AG09319 (cell line): ENCODE data around the gene JARID2.
"Not testable (repeated sequence)": the region's sequence is repeated elsewhere in the genome, so short reads cannot be mapped to it uniquely, and the experiment has no call there.

Experiments used
- DNase-seq: peaks from one replicate; pipeline ENCODE4 v3.0.0-alpha.2; 2010; ENCODE audit warnings: low read depth; ENCODE audit errors: extremely low read depth
- CTCF ChIP-seq: IDR thresholded peaks from 2 replicates; pipeline ENCODE4 v1.5.1; 2011; ENCODE audit warnings: low read depth, mild to moderate bottlenecking, inconsistent platforms, low read length, moderate library complexity

JARID2 gene

GRCh38 chr6:15536198-15536955 lies 290.5 kb downstream of the JARID2 start:
- TF ChIP-seq CTCF: no peak
- DNase-seq: no peak

GRCh38 chr6:15538106-15538505 lies 292.2 kb downstream of the JARID2 start:
- no peak for DNase-seq
- no peak for TF ChIP-seq CTCF

GRCh38 chr6:15538766-15539495 lies 293.1 kb downstream of the JARID2 start:
- TF ChIP-seq CTCF: no peak
- no peak for DNase-seq

- DNase-seq: no peak
- no peak for TF ChIP-seq CTCF
Measured at GRCh38 chr6:15539722-15540270, 293.9 kb downstream of the JARID2 start.

GRCh38 chr6:15543332-15543917 lies 297.6 kb downstream of the JARID2 start:
- not testable (repeated sequence) for DNase-seq

- no peak for TF ChIP-seq CTCF
- no peak for DNase-seq
Measured at GRCh38 chr6:15544321-15544900, 298.5 kb downstream of the JARID2 start.

- no peak for TF ChIP-seq CTCF
- DNase-seq: no peak
Measured at GRCh38 chr6:15546591-15546990, 300.7 kb downstream of the JARID2 start.
